Effector memory CD4-positive, alpha-beta T cell (primary cell): Measurements from ENCODE around the gene FZD1.

Experiments
- DNase-seq, 3 donors: peaks; one replicate each; pipeline ENCODE4 v3.0.0-alpha.2; 2020
- H3K27ac ChIP-seq: 2 replicates; pipeline ENCODE4 v1.7.0; 2013; ENCODE audit warnings: mild to moderate bottlenecking, low read length, moderate library complexity; ENCODE audit not compliant: insufficient read depth, poor library complexity, severe bottlenecking
- H3K27me3 ChIP-seq: replicated peaks from 2 replicates; pipeline ENCODE4 v1.7.0; 2013; ENCODE audit warnings: mild to moderate bottlenecking, low read length; ENCODE audit not compliant: insufficient read depth, control insufficient read depth, poor library complexity, severe bottlenecking
- H3K36me3 ChIP-seq: 2 replicates; pipeline ENCODE4 v1.7.0; 2013; ENCODE audit warnings: mild to moderate bottlenecking, low read length, moderate library complexity; ENCODE audit not compliant: control insufficient read depth, insufficient read depth
- H3K4me1 ChIP-seq: 2 replicates; pipeline ENCODE4 v1.7.0; 2013; ENCODE audit warnings: low read length, mild to moderate bottlenecking; ENCODE audit not compliant: control insufficient read depth, insufficient read depth, poor library complexity, severe bottlenecking
- H3K4me3 ChIP-seq: 2 replicates; pipeline ENCODE4 v1.7.0; 2013; ENCODE audit warnings: low read length, low read depth, mild to moderate bottlenecking; ENCODE audit not compliant: insufficient read depth, poor library complexity, severe bottlenecking
- H3K9me3 ChIP-seq: 2 replicates; pipeline ENCODE4 v1.7.0; 2013; ENCODE audit warnings: mild to moderate bottlenecking, low read length, moderate library complexity; ENCODE audit not compliant: control insufficient read depth

FZD1 gene

GRCh38 chr7:91240376-91240941 is 23.8 kb upstream of the FZD1 start:
- H3K27ac ChIP-seq, result no peak overlapping the region
- no peaks in the 10 kb centered on the region for H3K9me3 ChIP-seq
- no peaks in the 10 kb centered on the region for H3K4me1 ChIP-seq
- no peak for DNase-seq
- H3K36me3 ChIP-seq, result no peaks in the 10 kb centered on the region
- H3K4me3 ChIP-seq, result no peak overlapping the region
- no peaks in the 10 kb centered on the region for H3K27me3 ChIP-seq

GRCh38 chr7:91242097-91242844 is 22.0 kb upstream of the FZD1 start:
- H3K9me3 ChIP-seq, result no peaks in the 10 kb centered on the region
- H3K36me3 ChIP-seq, result no peaks in the 10 kb centered on the region
- H3K27me3 ChIP-seq, result no peaks in the 10 kb centered on the region
- H3K4me1 ChIP-seq, result no peaks in the 10 kb centered on the region
- DNase-seq, result no peak
- no peak overlapping the region for H3K27ac ChIP-seq
- no peak overlapping the region for H3K4me3 ChIP-seq

- H3K4me3 ChIP-seq, result no peak overlapping the region
- DNase-seq, result no peak
- no peaks in the 10 kb centered on the region for H3K9me3 ChIP-seq
- H3K27ac ChIP-seq, result no peak overlapping the region
- H3K4me1 ChIP-seq, result no peaks in the 10 kb centered on the region
- H3K27me3 ChIP-seq, result no peaks in the 10 kb centered on the region
- no peaks in the 10 kb centered on the region for H3K36me3 ChIP-seq
Observed at GRCh38 chr7:91243591-91244301, 20.5 kb upstream of the FZD1 start.

- Histone ChIP-seq H3K4me1 (no peaks in the 10 kb centered on the region), H3K27me3 (no peaks in the 10 kb centered on the region), H3K27ac (no peak overlapping the region), H3K9me3 (no peaks in the 10 kb centered on the region), H3K36me3 (no peaks in the 10 kb centered on the region), H3K4me3 (no peak overlapping the region)
- DNase-seq, result no peak
Observed at GRCh38 chr7:91247500-91247899, 16.7 kb upstream of the FZD1 start.

- H3K9me3 ChIP-seq, result no peaks in the 10 kb centered on the region
- no peaks in the 10 kb centered on the region for H3K36me3 ChIP-seq
- no peaks in the 10 kb centered on the region for H3K4me1 ChIP-seq
- H3K4me3 ChIP-seq, result no peak overlapping the region
- no peak for DNase-seq
- no peaks in the 10 kb centered on the region for H3K27me3 ChIP-seq
- no peak overlapping the region for H3K27ac ChIP-seq
Observed at GRCh38 chr7:91248996-91249395, 15.2 kb upstream of the FZD1 start.

GRCh38 chr7:91249506-91250233 is 14.6 kb upstream of the FZD1 start:
- no peak overlapping the region for H3K4me3 ChIP-seq
- no peak for DNase-seq
- H3K27ac ChIP-seq, result no peak overlapping the region
- H3K36me3 ChIP-seq, result no peaks in the 10 kb centered on the region
- H3K27me3 ChIP-seq, result no peaks in the 10 kb centered on the region
- H3K9me3 ChIP-seq, result no peaks in the 10 kb centered on the region
- no peaks in the 10 kb centered on the region for H3K4me1 ChIP-seq

GRCh38 chr7:91250706-91251105 is 13.5 kb upstream of the FZD1 start:
- Histone ChIP-seq H3K27ac (no peak overlapping the region), H3K27me3 (no peaks in the 10 kb centered on the region), H3K4me1 (no peaks in the 10 kb centered on the region), H3K4me3 (no peak overlapping the region), H3K36me3 (no peaks in the 10 kb centered on the region), H3K9me3 (no peaks in the 10 kb centered on the region)
- DNase-seq, result no peak

GRCh38 chr7:91251877-91252276 is 12.4 kb upstream of the FZD1 start:
- no peak overlapping the region for H3K4me3 ChIP-seq
- H3K9me3 ChIP-seq, result no peaks in the 10 kb centered on the region
- no peak overlapping the region for H3K27ac ChIP-seq
- no peaks in the 10 kb centered on the region for H3K4me1 ChIP-seq
- no peaks in the 10 kb centered on the region for H3K36me3 ChIP-seq
- H3K27me3 ChIP-seq, result no peaks in the 10 kb centered on the region
- DNase-seq, result no peak

GRCh38 chr7:91263384-91264045 is 718 bp upstream of the FZD1 start:
- no peak overlapping the region for H3K27ac ChIP-seq
- H3K4me3 ChIP-seq, result peak overlapping the region; percentile 49
- no peaks in the 10 kb centered on the region for H3K27me3 ChIP-seq
- no peaks in the 10 kb centered on the region for H3K36me3 ChIP-seq
- no peaks in the 10 kb centered on the region for H3K9me3 ChIP-seq
- H3K4me1 ChIP-seq, result no peaks in the 10 kb centered on the region
- no peak for DNase-seq
